Inflammatory macrophage treated with lipopolysaccharide for 4 hours (primary cell): ENCODE measurements around the gene BGN.

Experiments
- DNase-seq: peaks from one replicate; pipeline ENCODE4 v3.0.0-alpha.2; 2020

BGN gene

DNA sequence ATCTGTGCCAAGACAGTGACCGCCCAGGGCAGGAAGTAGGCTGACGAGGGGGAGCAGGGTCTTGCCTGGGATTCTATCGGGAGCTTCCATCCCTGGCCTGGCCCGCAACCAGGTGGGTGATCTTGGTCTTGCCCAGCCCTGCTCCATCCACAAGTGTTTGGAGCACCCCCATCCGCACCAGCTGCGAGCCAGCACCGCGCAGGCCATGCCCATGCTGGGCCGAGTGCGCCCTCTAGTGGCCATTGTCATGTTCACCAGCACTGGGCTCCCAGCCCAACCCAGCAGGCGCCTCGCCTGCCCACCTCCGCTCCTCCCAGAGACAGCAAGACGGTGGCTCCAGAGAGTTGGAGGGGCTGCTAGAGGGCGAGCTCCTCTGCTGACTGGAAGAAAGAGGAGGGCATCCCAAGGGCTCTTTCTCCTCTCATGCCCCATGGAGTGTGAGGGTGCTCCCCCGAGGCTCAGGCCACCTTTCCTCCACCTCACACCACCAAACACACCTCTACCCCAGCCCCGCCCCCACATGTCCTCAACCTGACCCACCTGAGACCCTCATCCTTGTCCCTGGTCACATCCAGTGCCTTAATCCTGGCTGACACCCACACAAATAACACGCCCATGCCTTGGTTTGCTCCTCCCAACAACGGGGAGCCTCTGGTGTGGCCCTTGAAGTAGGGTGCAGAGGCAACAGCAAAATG lies 12.9 kb downstream of the BGN start:
- DNase-seq = peak; percentile 53

DNA sequence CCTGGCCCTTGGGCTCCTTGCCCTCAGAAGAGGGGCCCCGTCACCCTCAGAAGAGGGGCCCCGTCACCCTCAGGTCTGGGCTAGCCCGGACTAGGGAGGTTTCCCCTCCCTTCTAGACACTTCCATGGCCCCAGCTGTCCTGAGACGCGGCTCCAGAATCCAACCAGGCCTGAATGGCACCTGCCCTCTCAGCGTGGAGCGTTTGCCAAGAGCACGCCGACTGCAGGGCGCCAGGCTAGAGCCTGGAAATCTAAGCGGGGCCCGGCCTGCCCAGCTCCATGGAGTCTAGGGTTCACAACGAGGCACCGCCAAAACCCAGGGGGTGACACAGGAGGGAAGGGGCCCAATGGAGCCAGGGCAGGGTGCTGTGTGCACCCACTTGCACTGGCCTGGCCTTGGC lies 14.8 kb downstream of the BGN start:
- DNase-seq = no peak

DNA sequence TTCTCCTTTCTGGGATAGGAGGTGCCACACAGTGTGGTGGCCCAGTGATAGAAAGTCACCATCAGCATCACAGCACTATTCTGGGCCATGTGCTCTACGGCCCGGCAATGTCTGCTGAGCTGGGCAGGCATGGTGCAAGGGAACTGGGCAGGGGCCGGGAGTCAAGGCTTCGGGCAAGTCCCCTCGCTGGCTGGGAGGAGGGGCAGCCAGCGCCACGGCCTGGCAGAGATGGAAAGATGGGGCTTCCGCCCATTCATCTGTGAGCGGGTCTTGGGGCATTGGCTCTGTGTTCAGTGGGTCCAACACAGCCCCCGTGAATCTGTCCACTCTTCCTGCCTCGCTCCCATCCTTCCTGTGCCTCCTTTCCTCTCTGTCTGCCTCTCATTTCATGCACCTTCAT lies 15.6 kb downstream of the BGN start:
- DNase-seq = no peak

DNA sequence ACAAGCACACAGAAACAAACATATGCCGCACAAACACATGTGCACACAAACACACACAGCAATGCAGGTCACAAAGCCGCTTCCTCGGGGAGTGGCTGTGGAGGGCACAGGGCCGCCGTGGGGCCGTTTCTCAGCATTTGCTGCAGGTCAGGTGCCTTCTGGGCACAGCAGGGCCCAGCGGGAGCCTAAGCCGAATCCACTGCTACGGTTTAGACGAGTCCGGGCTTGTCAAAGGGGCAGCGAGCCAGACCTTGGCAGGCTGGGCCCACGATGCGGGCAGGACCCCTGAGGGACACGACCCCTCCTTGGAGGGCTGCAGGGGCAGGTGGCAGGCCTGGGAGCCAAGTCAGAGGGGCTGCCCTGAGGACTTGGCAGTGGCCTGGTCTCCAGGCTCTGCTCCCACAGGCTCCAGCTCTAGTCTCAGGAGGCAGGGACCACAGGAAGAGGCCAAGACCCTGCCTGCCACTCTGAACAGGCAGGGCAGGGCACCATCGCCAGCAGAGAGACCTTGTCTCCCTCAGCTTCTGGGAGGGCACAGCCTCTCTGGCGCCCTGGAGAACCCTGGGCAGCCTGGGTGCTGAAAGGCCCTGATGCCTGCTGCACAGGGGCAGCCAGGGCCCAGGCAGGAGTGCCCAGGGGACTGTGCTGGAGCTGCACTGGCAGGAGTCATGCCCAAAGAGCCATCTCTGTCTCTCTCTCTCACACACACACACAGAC lies 17.2 kb downstream of the BGN start:
- no peak for DNase-seq

DNA sequence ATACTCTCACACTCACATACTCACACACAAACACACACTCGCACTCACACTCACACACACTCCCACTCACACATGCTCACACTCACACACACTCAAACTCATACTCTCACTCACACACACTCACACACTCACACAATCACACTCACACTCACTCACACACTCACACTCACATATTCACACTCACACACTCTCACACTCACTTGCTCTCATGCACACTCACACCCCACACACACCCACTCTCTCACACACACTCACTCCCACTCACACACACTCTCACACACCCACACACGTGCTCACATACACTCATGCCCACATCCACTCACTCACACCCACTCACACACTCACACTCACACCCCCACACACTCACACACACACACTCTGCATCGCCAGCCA lies 17.7 kb downstream of the BGN start:
- no peak for DNase-seq

DNA sequence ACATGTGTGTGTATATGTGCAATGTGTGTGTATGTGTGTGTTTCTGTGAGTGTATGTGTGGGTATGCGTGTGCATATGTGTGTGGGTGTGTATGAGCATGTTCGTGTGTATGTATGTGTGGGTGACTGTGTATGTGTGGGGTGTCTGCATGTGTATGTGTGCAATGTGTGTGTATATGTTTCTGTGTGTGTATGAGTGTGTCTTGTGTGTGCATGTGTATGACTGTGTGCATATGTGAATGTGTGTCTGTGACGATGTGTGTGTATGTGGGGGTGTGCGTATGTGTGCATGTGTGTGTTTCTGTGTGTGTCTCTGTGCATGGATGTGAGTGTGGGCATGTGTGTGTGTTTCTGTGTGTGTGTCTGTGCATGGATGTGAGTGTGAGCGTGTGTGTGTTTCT lies 18.5 kb downstream of the BGN start:
- no peak for DNase-seq

DNA sequence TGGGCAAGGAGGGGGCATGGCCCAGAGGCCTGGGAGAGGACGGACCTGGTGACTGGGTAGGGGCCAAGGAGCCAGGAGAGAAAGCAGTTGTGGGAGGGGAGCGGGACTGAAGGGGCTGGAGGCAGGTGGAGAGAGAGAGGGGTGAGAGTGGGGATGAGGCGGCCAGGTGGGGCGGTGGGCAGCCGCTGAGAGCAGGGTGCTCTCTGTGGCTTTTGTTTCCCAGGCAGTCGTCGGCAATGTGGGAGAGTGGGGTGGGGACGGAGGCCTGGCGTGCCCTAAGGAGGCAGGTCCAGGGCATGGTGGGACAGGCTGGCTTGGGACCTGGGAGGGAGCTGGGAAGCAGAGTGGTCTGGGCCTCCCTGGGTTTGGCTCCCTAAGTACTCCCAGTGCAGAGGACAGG lies 19.5 kb downstream of the BGN start:
- DNase-seq = no peak

DNA sequence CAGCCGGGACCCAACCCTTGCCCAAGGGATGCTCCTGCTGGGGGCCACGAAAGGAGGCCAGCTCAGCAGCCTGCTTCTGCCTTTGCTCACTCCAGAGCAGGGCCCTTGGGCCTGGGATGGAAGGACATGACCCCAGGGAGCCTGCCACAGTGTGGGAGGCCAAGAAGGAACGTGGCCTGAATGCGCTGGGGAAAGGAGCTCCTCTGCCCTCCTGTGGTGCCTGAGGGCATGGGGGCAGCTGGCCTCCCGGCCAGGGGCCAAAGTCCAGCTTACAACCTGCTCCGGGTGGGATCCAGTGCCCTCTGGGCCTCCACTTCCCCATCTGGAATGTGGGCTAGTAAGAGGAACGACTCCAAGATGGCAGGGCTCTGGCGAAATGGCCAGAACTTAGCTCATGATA lies 20.7 kb downstream of the BGN start:
- DNase-seq = no peak

DNA sequence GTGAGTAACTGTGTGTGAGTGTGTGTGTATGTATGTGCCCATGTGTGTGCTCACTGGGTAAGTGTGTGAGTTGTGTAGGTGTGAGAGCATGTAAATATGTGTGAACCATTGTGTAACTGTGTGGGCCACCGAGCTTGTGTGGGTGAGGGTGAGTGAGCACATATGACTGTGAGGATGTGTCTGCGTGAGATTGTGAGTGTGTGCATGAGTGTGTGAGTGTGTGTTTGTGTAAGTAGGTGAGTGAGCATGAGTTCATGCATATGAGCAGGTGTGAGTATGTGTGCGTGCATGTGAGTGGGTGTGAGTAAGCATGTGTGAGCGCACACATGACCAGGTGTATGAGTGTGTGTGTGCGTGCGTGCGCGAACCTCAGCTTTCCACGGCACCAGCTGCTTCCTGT lies 21.3 kb downstream of the BGN start:
- DNase-seq = no peak

DNA sequence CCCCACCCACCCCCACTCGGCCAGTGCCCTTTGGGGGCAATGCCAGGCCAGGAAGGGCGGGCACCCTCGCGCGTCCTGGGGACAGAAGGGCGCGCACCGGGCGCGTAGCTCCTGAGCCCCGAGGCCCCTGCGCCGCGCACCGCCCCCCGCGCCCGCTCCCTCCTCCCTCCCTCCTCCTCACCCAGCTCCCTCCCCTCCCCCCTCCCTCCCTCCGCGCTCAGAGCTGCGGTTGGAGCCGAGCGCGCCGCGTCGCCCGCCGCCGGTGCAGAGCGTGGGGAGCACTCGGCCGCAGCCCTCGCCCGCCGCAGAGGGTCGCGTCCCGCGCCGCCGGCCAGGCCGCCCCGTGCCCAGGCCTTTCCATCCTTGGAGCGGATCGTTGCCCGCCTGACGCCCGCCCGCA lies 22.6 kb downstream of the BGN start, which contains the start of gene ATP2B3:
Gene ATP2B3, plus strand, starts transcription at position 220 of the 400 bp plus-strand sequence. CDS start 18,606 bp downstream, outside the sequence.
- no peak for DNase-seq

DNA sequence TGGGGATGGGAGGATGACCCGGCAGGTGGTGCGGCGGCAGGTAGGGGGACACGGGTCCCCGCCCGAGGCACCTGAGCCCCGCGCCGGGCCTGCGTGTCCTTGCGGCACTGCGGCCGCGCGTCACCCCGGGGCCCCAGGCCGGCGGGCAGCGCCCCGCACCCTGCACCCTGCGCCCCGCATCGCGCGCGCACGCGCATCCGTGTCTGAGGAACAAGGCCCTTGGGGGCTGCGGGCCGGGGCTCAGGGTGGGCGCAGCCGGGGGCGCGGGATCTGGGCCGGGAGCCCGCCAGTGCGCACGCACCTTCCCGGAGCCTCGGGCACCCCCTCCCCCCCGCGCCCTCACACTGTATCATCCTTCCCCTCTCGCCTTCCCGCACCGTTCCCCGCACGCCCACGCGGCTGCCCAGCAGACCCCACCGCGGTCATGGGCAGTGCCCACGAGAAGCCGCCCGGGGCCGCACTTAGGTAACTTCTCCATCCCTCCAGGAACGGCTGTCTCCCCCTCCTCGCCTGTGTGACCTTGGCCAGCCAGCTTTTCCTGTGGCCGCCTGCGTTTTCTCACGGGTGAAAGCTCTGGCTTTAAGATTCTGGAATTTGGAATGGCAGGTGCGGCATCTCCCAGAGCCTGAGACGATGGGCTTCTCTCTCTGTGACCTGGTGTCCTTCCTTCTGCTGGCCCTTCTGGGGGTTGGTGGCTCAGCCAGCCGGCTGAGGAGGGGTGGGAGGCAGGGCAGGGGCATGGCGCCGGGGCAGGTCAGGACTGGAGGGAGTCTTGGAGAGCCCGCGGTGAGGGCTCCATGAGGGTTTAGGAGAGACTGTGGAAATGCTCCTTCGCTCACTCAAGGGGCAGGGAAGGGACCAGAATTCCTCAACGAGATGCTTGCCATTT lies 23.4 kb downstream of the BGN start:
- no peak for DNase-seq

DNA sequence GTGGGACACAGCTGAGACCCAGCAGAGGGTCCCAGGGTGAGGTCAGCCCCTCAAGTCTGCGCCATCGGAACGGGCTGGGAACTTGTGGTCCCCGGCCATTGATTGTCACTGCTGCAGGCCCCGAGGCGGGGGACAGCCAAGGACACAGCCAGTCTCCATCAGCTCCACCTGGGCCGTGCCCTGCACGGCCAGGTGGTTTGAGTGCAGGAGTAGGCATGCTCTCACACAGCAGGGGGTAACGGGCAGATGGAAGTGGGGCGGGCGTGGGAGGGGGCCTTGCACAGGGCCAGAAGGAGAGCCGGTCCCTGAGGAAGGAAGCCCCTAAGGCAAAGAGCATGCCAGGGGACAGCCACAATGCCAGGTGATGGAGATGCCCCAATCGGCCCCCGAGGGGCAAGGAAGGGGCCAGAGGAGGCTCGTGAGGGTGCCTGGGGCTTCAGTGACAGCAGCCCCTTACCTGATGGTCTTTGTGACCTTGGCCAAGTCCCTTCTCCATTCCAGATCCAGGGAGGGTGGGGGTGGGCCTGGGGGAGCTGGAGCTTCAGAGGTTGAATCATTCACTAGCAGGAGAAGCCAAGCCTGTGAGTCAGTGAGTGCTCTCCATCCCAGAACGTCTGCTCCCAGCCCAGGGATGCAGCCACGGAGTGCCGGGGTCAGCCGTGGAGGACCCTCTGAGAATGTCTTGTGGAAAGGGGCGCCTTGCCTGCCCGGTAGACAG lies 24.9 kb downstream of the BGN start:
- no peak for DNase-seq

DNA sequence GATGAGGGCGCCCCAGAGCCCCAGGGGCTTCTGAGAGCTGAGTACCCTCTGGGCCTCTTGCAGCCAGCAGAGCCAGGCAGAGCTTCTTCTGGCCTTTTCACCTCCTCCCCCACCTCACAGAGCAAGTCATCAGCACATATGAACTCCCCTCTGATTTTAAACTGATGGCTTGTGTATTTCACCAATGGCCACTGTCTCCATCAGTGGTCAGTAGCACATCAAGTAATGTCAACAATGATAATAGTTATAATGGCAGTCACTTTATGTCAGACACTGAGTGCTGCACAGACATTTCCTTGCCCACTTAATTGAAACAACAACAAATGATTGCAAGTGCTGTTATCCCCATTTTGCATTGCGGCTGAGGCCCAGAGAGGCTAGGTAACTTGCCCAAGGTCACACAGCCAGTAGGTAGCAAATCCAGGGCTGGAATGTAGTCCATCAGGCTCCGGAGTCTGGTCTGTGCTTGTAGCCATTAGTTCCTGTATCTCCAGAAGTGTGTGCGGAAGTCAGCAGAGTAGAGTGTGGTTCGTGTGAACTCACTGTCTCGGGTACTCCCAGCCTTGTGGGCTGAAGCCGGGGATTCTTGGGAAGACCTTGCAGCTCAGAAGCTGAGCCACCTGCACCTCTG lies 25.6 kb downstream of the BGN start:
- DNase-seq = no peak

DNA sequence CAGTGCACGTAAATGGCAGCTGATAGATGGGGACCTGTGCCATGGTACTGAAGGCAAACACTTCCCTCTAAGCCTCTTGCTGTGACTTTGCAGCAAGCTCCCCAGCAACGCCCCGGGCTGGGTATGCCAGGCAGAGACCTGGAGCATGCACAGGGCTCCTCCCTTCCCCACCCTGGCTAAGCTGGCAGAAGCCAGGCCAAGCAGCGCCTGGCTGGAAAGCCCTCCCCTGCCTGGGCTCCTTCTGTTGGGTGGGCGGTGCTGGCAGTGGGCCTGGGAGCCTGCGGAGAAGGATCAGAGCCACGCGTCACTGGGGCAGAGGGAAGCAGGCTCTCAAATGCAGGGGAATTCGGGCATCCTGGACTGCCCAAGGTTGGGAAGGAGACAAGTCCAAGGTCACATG lies 26.3 kb downstream of the BGN start:
- DNase-seq = no peak

DNA sequence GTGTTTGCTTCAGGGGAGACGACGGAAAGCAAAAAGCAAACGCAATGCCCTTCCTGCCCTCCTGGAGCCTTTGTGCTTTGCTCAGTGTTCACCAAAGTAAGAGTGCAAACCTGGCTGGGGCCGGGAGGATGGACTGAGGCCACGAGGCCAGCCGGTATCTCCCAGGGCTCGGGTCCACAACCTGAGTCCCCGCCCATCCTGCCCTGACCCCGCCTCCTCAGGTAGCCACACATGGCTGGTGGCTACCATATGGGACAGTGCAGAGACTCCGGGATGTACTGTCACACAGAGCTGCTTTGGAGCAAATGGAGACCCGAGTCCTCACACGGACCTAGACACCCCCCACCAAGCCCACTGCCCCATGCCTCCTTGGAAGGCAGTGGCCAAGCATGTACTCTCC lies 27.5 kb downstream of the BGN start:
- DNase-seq = no peak

DNA sequence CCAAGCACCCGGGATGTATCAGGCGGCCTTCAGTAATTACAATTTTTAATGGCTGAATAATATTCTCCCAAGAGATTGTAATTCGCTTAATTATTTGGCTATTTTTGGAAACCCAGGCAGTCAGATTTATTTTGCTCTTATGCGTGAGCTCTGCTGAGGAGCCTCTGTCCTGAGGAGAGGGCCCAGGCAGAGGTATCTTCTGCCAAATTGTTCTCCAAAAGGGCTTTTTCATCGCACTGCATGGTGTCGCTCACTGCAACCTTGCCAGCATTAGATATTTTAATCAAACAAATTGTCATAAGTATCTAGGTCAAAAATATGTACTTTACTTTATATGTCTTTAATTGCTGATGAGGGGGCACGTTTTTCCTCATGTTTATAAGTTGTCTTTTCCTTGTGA lies 28.5 kb downstream of the BGN start:
- DNase-seq = no peak

DNA sequence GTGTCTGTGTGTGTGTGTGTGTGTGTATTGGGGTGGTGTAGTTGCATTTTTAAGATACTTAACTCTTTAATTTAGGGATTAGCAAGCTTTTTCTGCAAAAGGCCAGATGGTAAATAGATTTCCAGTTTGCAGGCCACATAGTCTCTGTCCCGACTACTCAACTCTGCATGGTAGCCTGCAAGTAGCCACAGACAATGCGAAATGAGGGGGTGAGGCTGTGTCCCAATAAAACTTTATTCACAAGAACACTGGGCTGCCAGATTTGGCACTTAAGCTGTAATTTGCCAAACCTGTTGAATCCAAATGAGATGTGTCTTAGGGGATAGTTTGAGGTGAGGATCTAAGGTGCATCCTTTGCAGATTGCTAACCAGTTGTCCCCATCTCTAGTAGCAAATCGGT lies 29.5 kb downstream of the BGN start:
- no peak for DNase-seq

DNA sequence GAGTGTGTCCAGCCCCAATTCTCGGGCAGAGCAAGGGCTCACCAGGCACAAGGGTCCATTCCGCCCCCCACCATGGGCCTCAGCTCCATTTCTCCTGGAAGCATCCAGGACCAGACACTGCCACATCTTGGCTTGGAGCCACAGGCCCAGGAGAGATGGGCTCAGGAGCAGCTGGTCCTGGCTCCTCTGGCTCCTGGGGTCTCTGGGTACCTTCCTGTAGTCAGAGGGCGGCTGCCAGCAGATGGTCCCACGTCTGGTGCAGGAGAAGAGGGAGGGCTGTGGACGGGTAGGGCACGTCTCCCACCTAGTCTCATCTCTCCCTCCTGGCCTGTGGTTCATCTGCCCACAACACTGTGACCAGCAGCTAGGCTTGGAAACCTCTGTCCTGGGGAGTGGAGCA lies 30.7 kb downstream of the BGN start:
- DNase-seq = no peak

DNA sequence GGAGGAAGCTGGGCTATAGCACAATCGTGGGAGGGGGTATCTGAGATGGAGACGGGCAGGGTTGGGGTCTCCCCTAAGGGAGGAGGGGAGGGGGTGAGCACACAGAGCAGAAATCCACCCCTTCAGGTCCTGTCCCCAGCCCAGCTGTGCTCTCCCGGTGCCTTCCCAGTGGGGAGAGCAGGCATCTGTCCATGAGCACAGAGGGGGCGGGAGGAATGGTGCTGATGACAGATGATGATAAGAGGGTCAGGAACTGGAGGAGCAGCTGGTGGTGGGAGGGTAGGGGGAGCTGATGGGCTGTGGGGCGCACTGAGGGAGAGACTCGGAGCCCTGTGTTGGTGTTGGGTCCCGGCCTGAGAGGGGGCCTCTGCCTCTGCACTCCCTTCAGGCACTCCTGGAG lies 31.3 kb downstream of the BGN start:
- no peak for DNase-seq

DNA sequence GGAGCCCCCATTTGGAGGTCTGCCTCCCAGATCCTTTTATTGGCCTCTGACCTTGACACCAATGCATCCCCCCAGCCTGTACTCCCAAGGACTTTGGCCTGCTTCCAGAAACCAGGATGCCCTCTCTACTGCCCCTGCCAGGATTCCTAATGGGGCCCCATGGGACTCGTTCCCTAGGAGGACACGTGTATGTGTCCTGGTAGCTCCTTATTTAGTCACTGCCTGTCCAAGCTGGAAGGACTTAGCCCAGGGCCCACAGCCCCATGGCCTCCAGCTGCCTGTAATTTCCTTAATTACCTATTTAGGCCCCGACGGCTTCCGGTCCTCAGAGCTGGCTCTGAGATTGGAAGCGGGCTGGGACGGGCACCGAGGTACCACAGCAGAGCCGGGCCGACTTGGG lies 32.0 kb downstream of the BGN start:
- DNase-seq = no peak

DNA sequence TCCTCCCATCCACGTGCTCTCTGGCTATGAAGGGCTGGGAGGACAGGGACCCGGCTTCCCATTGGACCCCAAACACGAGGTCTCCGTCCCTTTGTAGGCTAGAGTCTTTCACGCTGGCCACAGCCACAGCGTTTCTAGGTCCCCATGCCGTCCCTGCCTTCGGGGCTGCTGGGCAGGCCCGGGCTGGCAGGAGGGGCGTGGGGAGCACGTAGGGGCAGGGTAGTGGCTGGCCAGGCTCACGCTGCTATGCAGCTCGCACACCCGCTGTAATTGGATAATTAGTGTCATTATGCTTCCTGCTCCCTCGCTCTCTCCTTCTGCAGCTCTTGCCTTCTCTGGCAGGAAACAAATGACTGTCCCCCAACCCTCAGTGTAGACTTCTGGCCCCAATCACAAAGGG lies 32.4 kb downstream of the BGN start:
- no peak for DNase-seq

DNA sequence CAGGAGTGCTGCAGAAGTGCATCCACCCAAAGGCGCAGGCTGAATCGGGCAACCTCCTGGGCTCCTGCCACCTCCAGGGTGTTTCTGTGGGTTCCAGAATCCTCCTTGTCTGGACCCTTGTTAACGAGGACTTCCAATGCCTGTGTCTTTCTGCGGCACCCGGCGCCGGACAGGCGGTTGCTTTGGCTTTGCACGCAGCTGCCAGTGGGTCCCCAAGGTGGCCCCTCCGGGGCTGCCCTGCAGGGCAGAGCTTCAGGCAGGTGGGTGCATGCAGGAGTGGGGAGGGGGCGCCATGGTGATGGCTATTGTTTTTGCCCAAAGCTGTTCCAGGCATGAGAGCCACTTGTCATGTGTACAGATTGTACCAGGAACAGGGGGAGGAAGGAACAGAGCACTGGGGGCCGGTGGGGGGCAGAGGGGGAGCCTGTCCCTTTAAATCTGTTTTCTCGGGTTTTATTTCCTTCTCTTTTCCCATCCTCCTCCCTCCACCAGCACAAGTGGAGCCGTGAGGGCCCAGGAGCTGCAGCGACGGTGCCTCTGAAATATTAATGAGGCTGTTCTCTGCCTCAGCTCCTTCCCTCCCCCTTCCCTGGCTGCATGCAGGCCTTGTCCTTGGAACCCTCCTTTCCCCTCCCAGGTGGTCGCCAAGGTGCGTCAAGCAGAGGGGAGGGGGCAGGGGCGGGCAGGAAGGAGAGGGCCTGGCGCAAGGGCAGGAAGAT lies 35.8 kb downstream of the BGN start:
- DNase-seq = no peak
